Ammon's horn (tissue), 1 donor: ENCODE data around the gene ASPSCR1.
A peak's percentile ranks its signal among the peaks of the same experiment; 100 is the strongest.

Experiments used
- DNase-seq: peaks from one replicate; pipeline ENCODE4 v3.0.0-alpha.2; 2016; ENCODE audit warnings: low spot score

The ASPSCR1 gene

DNA sequence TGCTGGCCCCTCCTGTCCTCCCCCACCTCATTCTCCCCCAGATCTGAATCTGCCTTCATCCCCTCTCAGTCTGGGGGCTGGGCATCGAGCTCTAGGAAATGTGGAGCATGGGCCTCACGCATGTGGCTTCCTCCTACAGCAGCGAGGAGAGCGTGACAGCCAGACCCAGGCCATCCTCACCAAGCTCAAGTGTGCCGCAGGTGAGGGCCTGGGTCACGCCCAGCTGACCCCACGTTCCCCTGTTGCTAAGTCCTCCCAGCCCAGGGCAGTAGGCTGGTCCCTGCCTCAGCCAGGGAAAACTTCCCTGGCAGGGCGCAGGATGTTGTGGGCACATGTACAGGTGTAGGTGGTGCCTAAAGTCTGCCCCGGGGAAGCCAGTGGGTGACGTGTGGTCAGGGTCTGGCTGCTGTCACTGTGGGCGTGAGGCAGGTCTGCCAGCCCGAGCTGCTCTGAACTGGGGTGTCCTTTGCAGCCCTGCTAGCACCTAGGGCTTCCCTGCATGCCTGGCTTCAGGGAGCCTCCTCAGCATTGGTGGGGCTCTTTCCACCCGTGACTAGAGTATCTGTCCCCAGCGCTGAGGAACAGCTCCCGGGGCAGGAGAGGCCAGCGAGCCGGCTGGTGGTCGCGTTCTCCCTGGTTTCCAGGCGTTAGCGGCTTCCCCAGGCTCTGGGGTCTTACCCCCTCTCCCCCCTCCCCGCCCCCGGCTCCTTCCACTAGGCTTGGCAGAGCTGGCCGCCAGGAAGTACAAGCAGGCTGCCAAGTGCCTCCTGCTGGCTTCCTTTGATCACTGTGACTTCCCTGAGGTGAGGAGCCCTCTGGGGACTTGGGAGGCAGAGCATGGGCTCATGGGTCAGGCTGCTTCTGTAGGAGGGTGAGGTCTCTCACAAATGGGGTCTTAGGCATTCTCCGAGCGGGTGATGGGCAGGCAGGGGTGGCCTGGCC is 77.9 kb downstream of the ASPSCR1 start:
- DNase-seq = no peak

DNA sequence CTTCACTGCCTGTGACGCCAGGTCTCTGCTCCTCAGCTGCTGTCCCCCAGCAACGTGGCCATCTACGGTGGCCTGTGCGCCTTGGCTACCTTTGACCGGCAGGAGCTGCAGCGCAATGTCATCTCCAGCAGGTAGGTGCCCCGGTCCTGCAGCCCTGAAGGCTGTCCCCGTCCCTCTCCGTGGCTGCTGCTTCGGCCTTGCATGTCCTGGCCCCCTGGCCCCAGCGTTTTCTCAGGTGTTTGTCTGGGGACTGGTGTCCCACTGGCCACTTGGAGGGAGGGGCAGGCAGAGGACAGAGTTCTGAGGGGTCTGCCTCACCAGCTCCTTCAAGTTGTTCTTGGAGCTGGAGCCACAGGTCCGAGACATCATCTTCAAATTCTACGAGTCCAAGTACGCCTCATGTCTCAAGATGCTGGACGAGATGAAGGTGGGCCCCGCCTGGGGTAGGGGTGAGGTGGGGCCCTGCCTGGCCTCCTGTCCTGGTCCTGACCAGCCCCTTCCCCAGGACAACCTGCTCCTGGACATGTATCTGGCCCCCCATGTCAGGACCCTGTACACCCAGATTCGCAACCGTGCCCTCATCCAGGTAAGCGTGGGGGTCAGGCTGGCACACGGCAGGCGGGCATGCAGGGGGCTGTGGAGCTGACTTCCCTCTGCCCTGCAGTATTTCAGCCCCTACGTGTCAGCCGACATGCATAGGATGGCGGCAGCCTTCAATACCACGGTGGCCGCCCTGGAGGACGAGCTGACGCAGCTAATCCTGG is 78.7 kb downstream of the ASPSCR1 start:
- no peak for DNase-seq

DNA sequence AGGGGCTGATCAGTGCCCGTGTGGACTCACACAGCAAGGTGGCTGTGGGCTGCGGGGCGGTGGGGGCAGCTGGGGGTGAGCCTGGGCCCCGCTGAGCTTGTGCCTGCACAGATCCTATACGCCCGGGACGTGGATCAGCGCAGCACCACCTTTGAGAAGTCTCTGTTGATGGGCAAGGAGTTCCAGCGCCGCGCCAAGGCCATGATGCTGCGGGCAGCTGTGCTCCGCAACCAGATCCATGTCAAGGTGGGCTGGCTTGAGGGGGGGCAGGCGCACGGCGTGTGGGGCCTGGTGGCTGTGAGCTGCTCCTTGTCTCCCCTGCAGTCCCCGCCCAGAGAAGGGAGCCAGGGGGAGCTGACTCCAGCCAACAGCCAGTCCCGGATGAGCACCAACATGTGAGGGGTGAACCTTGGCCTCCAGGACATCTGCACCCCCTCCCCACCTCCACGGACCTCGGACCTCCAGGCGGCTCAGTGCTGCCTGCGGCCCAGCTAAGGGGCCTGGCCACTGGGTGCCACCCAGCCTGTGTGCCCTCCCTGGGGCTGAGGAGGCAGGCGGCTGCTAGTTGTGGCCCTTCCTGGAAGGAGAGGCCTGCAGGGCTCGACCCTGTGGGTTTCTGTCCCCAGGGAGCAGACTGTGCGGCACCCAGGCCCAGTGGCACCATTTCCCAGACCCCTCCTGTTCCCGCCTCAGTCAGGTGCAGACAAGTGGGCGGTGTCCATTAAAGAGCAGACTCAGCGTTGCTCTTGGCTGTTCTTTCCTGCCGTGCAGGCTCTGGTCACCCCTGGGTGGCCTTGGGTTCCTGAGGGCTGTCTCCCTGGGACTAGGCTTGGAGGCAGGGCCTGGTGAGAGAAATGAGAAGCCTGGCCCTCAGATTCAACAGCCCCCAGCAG is 79.5 kb downstream of the ASPSCR1 start:
- DNase-seq = no peak

DNA sequence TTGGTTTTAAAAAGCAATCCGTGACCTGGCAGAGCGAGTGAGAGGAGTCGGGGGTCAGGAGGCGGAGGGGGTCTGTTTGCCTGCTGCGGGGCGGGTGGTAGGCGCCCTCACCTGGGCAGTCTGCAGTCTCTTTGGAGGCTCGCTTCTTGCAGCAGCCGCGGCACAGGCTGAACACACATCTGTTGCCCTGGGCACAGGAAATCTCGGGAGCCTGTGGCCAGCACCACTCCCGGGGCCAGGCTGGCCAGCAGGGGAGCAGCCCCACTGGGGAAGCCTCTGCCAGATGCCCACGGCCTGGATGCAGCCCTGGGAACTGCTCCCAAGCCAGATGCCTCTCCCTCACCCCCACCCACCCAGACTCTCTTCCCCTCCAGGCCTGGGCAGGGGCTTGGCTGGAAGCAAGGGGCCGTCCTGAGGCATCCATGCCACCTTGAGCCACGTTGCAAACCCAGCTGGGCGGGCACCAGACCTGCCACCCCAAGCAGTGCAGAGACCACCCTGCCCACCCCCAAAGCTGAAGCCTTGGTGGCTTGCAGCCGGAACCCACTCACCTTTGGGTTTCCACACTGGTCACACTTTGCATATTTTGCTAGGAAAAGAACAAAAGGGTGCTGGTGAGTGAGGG is 80.9 kb downstream of the ASPSCR1 start:
- no peak for DNase-seq

DNA sequence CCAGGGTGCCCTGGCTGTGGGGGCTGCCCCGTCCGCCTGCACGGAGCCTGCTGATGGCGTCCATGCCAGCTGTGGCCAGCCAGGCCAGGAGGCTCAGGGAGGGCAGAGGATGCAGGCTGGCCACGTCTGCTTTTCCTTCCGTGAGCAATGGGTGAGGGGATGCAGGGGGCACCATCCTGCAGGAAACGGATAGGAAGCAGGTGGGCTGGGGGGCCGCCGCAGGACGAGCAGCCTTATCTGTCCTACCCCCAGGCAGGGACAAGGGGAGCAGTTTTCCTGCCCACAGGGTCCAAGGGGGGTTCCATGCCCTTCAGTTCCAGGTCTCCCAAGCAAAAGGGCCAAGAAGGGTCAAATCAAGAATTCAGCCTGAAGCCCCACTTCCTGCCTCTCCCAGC is 81.4 kb downstream of the ASPSCR1 start:
- no peak for DNase-seq

DNA sequence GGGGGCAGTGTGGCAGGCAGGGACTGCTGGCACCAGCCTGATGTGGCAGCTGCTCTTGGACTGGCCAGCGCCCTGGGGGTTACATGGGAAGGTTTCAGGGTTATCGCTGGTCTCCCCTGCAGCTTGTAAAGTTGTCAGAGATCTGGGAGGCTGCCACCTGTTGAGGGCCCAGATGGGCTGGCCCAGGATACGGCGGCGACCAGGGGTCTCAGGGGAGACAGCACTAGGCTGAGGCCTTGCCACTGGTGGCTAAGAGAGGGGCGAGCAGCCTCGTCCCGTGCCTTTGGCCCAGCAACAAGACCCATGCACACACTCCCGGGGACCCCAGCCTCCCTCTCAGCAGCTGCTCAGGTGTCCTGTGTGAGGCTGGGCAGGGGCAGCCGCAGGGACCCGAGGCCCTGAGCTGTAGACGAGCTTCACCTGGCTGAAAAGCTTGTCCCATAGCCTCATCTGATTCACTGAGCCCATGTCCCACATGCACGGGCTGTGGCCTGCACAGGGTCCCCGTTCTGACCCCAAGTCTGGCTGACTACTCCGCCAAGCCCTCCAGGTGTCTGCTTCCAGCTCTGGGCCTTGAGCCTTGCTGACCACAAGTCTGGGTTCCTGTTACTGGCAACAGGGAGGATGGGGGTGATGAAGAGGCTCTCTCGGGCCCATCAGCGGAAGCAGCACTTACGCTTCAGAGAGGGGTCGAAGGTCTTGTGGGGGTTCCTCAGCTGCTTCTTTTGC is 82.0 kb downstream of the ASPSCR1 start:
- DNase-seq = no peak

DNA sequence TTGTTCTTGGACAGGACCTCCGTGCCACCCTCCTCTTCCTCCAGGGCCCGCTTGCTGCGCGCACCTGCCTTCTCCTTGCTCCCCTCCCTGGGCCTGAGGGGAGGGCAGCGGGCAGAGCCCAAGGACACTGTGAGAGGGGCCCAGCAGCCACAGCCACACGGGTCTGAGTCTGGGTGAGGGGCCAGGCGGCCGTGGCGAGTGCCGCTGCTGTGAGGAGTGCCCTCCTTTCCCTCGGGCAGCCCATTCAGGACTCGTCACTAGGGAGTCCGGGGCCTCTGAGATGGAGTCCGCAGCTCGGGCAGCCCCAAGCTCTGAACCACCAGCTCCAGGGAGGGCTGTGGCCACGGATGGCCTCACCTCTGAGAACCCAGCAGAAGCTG is 82.6 kb downstream of the ASPSCR1 start:
- DNase-seq = no peak

DNA sequence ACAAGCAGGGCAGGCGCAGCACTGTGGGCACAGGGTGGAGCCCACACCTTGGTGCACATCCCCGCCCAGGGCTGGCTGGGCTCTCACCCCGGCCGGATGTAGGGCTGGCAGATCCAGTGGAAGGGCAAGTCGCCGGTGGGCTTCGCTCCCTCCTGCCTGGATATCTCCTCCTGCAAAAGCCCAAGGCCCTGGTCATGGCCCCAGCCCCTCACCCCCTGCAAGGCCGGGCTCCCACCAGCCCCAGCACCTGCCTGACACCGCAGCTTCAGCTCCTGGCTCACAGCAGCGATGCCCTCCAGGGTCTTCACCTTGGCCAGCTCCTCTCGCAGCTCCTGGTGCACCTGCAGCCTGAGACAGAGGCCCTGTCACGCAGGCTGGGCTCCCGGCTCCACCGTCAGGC is 83.2 kb downstream of the ASPSCR1 start:
- no peak for DNase-seq

DNA sequence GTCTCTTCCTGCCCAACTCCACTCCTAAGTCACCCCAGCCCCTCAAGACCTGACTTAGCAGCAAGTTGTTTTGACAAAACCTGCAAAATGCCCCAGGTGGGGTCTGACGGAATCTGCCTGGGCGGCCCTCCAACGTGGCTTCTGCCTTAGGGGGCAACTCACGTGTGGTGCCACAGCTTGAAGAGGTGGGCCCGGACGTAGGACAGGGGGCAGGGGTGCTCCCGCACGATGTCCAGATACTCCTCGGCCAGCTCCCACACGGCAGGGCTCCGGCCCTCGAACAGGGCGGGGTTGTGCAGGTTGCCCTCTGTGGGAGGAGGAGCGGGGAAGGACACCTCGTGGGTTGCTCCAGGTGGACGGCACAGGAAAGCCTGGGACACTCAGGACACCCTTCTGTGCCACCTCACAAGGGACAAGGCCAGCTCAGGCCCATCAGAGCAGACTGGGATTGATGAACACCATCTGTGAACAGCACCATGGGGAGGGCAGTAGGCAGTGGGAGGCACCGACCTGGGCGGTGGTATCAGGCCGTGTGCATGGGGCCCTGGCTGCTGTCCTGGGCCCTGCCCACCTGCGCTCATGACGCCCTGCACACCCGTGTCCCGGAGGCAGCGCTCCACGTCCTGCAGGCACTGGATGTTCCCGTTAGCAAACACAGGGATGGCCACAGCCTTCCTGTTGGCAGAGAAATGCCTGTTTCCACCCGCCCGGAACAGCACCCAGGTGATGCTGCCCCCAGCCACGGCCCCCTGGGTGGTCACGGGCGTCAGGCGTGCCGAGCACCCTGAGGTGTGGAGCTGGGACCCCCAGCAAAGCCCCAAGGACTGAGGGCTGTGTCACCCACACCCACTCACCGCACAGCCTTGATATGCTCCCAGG is 83.9 kb downstream of the ASPSCR1 start:
- DNase-seq = no peak

DNA sequence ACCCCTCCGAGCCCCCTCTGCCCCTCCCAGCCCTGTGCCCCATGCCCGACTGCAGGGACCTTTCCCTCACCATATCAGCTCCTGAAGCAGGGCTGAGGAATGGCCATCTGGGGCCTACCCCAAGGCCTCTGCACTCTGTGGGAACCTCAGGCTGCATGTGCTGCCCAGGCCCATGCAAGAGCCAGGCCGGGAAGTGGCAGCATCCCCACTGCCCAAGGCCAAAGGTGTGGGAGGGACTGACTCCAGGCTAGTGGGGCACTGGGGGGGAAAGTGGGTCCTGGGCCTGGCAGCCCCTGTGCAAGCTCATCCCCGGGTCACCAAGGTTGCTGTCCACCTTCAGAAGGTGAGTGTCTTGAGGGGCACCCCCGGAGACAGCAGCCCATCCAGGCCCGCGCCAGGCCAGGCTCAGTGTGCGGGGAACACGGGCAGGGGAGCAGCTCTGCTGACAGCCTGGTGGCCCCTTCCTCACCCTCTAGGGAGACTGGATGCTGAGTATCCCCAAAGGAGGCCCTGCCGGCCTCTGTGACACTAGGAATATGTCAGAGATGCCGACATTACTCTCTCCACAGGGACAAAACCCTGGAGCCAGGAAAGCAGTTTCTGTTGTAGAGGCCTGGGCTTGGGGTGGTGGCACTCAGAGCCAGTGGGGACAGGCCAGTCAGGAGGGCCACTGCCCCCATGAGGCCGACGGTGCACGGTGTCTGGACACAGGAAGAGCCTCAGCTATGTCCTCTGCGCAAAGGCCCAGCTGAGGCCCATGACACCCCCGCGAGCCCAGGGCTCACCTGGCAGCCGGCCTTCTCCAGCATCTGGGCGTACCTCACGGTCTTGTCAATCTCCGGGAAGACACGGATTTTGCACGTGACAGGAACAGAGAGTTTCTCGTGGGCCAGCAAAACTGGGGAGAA is 84.9 kb downstream of the ASPSCR1 start:
- DNase-seq = no peak

DNA sequence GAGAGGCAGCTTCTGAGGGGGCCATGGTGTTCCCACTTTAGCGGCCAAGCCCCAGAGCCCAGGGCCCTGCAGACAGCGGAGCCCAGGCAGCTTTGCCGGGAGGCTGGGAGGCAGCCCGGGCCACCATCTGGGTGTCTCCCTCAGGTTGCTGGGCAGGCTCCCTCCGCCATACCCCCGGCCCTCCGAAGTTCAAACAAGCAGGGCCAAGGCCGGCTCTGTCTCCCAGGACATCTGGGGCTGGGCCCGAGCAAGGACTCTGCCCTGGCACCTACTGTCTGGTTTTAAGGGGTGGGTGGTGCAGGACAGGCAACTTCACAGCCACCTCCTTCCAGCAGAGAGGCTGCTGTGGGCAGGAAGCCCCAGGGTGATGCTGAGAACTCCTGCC is 85.5 kb downstream of the ASPSCR1 start:
- DNase-seq = no peak

DNA sequence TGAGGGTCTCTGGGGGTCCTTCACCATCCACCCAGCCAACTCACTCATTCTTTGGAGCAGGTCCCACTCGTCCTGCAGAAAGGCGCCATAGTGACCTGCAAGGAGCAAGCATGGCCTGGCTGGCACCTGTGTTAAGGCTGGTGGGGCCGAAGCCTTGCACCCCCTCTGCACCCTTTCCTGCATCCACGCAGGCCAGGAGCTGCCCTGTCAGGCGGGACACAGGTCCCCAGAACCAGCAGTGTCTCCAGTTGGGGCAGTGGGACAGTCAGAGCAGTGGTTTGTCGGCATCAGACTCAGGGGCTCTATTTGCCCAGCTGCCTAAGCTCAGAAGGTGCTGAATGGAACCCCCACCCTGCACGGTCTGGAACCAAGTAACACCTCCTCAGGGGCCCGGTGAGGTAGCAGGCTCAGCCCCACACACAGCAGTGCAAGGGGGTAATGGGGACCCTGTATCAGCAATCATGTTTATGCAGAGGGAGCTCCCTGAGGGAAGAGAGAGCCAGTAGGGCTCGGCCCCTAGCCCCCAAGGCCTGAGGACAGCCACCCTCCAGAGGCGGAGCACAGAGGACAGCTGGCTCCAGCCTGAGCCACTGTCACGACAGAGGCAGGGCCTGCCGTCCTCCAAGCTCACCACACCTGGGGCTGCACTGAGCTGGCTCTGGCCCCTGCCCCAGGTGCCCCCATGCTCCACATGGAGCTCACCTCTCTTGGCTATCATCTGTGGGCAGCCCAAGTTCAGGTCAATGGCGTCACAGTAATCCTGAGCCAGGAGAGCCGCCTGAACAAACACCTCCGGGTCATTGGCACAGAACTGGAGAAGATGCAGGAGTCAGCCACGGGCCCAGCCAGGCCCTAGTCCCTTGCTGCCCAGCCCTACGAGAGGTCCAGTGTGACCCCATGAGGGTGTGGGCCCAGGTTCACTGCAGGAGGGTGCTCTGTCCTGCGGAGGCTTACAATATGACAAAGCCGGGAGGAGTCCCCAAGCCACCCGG is 86.3 kb downstream of the ASPSCR1 start:
- no peak for DNase-seq

DNA sequence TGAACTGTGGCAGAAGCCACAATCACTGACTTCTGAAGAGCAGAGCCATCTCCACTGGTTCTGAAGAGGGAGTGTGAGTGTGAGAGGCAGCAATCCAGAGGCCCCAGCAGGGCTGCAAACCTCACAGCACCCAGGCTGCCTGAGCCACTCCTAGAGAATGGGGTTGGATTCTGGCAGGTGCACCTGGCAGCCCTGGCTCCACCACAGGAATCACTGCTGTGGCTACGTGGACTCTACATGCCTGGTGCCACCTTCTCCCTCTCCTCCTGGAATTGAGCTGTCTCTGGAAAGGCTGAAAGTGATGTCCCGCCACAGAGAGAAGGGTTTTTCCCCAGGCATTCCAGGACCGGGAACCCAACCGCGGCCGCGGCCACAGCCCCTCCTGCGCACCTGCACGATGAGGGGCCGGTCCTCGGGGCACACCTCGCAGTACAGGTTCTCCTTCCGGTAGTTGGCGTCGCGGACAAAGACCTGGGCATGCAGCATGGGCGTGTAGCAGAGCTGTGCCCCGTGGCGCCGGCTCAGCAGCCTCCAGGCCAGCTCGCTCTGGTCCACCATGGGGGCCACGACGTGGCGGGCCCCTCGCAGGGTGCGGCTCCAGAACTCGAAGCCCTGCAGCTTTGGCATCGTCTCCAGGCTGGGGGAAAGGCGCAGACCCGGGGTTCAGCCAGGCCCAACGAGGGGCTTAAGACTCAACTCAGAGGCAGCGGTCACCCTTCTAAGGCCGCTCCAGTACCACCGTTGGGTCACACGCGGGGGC is 87.2 kb downstream of the ASPSCR1 start:
- no peak for DNase-seq

DNA sequence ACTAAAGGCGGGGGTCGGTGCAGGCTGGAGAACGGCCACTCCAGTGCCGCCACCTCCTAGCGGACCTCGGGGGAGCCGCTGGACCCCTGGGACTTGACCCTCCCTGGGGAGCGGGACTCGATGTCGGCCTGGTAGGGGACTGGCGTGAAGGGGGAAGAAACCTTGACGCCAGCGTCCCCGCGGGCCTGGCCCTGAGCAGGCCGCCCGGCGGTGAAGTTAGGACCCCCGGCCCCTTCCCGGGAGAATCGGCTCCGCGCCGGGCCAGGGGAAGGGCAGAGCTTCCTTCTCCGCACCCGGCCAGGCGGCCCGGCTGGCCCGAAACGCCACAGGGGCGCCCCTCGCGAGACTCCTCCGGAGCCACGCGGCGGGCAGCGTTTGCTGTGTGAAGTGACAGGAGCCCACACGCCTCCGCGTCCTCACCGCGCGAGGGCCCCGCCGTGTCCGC is 87.8 kb downstream of the ASPSCR1 start:
- DNase-seq = no peak

DNA sequence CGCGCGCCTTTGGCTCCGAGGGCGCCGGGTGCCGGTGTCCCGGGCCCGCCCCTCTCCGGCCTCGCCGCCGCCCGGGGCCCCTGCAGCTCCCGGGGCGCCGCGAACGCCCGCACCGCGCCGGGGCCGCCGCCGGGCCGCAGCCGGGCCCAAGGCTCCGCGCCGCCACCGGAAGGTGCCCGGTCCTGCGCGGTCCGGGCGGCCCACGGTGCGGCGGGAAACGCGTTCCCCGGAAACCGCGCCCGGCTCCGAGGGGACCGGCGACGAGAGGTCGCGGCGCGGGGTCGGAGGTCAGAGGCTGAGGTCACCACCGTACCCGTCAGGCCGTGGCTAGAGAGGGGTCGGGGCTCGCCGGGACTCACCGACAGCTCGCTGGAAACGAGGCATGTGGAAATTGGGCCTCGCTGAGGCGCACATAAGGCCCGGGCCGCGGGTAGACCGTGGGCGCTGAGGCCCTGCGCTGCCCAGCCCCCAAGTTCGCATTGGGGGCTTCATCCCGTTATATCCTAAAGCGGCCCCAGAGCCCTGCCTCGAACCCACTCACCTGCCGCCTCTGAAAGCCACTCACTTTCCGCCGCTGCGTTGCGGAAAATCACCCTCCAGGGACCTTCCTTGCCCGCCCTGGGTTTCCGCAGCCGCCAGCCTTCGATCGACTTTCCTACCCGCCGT is 88.3 kb downstream of the ASPSCR1 start, which contains the start of gene DUS1L:
Gene DUS1L (minus strand): TSS at position 167 of the 666 bp plus-strand sequence. CDS start 745 bp downstream, outside the sequence.
- DNase-seq = peak; percentile 41
